ENCODE results near the gene VRK1.

- TF ChIP-seq CTCF (IDR thresholded peaks at IDR 0.05; ENCODE audit: borderline replicate concordance, extremely low read depth, low read length, poor library complexity, severe bottlenecking) (no peak), EZH2 (IDR thresholded peaks at IDR 0.05; ENCODE audit: borderline replicate concordance, low read depth, low read length, severe bottlenecking) (no peak)
Observed at GRCh38 chr14:96748362-96748761, 48.8 kb upstream of the VRK1 start.

All from DND-41 (cell line).